Stimulated activated naive CD8-positive, alpha-beta T cell treated with anti-CD3 and anti-CD28 coated beads, Interleukin-15, Interleukin-2, amounts not matched to agents 100 ng/mL and 50 ng/mL, for 24 hours (primary cell): ENCODE data around the gene FAM174C.

ENCODE experiments used
- H3K27ac Mint-ChIP-seq: one replicate; pipeline ENCODE4 v1.8.0; 2021; ENCODE audit warnings: mild to moderate bottlenecking, mixed read lengths
- H3K27me3 Mint-ChIP-seq: one replicate; pipeline ENCODE4 v1.8.0; 2021; ENCODE audit warnings: mixed read lengths
- H3K36me3 Mint-ChIP-seq: one replicate; pipeline ENCODE4 v1.8.0; 2021; ENCODE audit warnings: low read depth, mixed read lengths
- H3K4me1 Mint-ChIP-seq: one replicate; pipeline ENCODE4 v1.8.0; 2021; ENCODE audit warnings: low read depth, mixed read lengths
- H3K4me3 Mint-ChIP-seq: one replicate; pipeline ENCODE4 v1.8.0; 2021; ENCODE audit warnings: mild to moderate bottlenecking, mixed read lengths
- H3K9me3 Mint-ChIP-seq: one replicate; pipeline ENCODE4 v1.8.0; 2021; ENCODE audit warnings: mixed read lengths

The FAM174C gene

DNA sequence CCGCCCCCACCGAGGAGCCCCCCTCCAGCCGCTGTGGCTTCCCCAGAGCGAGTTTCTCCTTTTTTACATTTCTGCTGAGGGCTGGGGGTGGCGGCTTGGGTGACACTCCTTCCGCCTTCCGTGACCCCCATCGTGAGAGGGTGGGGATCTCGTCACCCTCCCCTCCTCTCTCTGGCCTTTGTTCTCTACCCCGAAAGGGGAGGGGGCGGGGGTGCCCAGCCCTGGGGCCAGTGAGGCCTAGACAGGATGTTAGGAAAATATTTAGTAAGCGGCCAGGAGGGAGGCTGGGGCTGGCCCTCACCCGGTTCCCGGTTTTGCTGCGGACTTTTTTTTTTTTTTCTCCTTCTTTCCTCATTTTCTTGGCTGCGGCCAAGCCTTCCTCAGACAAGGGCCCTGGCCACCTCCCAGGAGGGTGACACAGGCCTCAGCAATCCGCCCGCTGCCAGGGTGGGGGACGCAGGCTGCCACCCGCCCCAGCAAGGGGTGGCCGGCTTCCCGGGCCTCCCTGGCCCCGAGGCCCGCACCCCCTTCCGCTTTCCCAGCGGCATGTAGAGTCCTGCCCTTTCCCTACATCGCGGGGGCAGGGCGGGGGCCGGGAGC lies 23.0 kb upstream of the FAM174C start:
- Mint-ChIP-seq H3K27me3 (no peaks in the 10 kb centered on the region), H3K4me1 (peaks cover 21% of the 10 kb centered on the region), H3K36me3 (peaks cover 32% of the 10 kb centered on the region), H3K27ac (peak overlapping the region; percentile 86), H3K9me3 (no peaks in the 10 kb centered on the region), H3K4me3 (peak overlapping the region; percentile 94)

DNA sequence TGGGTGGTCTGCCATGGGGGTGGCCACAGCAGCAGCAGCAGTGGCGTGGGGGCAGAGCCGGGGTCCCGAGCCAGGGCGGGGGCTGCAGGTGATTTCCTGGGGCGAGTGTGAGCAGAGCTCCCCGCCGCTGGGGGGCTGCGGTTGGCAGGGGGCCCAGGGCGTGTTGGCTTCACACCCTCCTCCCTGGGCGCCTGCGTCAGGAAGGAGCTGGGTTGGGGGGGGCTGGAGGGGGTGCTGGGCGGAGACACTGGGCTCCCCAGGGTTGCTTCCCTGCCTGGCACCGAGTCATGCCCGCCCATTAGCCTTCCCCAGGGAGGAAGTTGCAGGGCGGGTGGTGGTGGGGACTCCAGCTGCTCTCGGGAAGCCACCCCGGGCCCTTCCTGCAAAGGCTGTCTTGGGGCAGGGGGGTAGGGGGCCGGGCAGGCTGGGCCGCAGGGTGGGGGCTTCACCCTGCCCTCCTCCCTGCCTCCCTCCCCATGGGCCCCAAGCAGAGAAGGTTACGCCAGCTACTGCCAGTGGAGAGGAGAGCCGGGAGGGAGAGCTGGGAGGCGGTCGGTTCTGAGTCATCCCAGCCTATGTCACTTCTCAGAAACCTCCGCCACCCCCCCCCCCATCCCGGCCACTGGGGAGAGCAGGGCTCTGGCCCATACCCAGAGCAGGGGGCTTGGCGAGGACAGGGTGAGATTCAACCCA lies 22.4 kb upstream of the FAM174C start:
- H3K27ac Mint-ChIP-seq, result peak overlapping the region; percentile 87
- peaks cover 39% of the 10 kb centered on the region for H3K36me3 Mint-ChIP-seq
- peak overlapping the region; percentile 73 for H3K4me3 Mint-ChIP-seq
- H3K4me1 Mint-ChIP-seq, result peaks cover 28% of the 10 kb centered on the region
- H3K27me3 Mint-ChIP-seq, result no peaks in the 10 kb centered on the region
- no peaks in the 10 kb centered on the region for H3K9me3 Mint-ChIP-seq

DNA sequence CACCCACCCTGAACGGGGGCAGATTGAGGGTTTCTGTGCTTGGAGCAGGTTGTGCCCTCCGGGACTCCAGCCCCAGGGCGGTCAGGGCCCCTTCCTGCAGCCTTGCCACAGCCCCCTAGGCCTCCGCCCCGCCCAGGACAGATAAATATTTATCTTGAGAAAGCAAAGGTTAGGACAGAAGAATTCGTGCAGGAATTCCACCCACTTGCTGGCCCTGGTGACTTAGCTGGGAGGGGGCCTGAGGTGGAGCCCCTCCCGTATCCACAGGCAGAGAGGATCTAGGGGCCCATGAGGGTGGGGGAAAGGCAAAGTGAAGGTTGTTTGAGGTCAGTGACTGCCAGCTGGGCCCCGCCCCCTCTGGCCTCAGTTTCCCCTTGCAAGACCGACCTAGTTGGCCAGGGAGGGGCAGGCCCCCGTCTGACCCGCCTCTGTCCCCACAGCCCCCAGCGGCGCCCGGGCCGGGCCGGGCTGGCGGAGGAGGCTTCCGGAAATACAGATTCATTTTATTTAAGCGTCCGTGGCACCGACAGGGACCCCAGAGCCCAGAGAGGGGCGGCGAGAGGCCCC lies 21.7 kb upstream of the FAM174C start:
- H3K27ac Mint-ChIP-seq, result peak overlapping the region; percentile 87
- H3K4me3 Mint-ChIP-seq, result peak overlapping the region; percentile 73
- H3K36me3 Mint-ChIP-seq, result peaks cover 39% of the 10 kb centered on the region

DNA sequence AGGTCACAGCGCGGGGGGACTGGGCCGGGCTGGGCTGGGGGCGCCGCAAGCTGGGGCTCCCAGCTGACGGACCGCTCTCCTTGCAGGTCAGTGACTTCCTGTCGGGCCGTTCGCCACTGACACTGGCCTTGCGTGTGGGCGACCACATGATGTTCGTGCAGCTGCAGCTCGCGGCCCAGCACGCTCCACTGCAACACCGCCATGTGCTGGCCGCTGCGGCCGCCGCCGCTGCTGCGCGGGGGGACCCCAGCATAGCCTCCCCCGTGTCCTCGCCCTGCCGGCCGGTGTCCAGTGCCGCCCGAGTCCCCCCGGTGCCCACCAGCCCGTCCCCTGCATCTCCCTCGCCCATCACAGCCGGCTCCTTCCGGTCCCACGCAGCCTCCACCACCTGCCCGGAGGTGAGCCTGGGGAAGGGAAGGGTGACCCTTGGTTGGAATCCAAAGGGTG lies 21.2 kb upstream of the FAM174C start:
- Mint-ChIP-seq H3K9me3 (no peaks in the 10 kb centered on the region), H3K27ac (no peak overlapping the region), H3K36me3 (peaks cover 39% of the 10 kb centered on the region), H3K4me3 (peak overlapping the region; percentile 20), H3K27me3 (no peaks in the 10 kb centered on the region), H3K4me1 (peaks cover 39% of the 10 kb centered on the region)

More for the DNA sequence above, 21.7 kb upstream of the FAM174C start:
- H3K27me3 Mint-ChIP-seq, result no peaks in the 10 kb centered on the region
- H3K4me1 Mint-ChIP-seq, result peaks cover 34% of the 10 kb centered on the region
- no peaks in the 10 kb centered on the region for H3K9me3 Mint-ChIP-seq

DNA sequence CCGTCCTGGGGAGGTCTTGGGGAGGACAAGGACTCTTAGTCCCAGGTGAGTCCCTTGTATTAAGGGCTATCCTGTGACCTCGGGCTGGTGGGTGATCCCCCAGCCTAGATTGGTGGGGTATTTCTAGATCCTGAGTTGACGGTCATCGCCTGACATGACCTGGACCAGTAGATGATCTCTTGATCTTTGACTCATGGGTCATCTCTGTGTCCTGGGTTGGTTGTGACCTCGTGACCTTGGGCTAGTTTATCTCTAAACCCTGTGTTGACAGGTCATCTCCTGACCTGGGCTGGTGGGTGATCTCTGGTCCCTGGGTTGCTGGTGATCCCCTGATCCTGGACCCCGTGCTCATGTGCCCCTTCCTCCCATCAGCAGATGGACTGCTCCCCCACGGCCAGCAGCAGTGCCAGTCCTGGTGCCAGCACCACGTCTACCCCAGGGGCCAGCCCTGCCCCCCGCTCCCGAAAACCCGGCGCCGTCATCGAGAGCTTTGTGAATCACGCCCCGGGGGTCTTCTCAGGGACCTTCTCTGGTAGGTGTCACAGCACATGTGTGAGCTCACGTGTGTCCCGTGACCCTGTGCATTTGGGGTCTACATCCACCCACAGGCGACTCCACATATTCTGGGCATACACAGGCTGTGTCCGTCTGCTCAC lies 20.7 kb upstream of the FAM174C start:
- H3K4me1 Mint-ChIP-seq, result peaks cover 45% of the 10 kb centered on the region
- H3K9me3 Mint-ChIP-seq, result no peaks in the 10 kb centered on the region
- no peaks in the 10 kb centered on the region for H3K27me3 Mint-ChIP-seq
- peak overlapping the region; percentile 20 for H3K4me3 Mint-ChIP-seq
- H3K36me3 Mint-ChIP-seq, result peaks cover 39% of the 10 kb centered on the region
- H3K27ac Mint-ChIP-seq, result peak overlapping the region; percentile 85

DNA sequence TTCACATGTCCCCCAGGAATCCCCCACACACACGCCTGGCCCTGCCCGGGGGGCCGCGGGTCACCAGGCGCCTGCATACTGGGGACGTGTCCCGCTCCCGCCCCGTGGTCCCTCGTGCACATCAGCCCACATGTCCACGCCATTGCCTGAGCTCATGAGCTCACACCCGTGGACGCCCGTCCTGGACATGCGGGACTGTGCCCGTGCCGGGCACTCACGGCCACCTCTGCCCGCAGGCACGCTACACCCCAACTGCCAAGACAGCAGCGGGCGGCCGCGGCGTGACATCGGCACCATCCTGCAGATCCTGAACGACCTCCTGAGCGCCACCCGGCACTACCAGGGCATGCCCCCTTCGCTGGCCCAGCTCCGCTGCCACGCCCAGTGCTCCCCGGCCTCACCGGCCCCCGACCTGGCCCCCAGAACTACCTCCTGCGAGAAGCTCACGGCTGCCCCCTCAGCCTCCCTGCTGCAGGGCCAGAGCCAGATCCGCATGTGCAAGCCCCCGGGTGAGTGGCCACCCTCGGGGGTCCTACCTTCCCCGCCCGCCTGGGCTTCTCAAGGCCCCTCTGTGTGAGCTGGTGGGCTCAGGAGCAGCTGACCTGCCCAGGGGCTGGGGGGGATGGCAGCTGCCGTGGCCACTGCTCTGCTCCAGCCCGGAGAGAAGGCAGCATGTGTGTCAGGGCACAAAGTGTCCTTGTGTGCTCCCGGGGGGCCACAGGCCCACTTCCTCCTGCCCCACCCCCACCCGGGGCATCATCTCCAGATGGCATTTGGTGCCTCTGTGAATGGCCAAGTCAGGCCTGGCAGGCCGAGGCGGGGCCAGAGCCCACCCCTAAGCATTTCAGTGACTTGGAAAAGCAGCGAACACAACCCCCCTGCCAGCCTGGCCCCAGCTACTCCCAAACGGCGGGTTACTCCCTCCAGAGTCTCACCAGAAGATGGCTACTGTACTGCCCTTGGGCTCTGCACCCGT lies 19.9 kb upstream of the FAM174C start:
- Mint-ChIP-seq H3K4me3 (no peak overlapping the region), H3K27me3 (no peaks in the 10 kb centered on the region), H3K36me3 (peaks cover 39% of the 10 kb centered on the region), H3K4me1 (peaks cover 50% of the 10 kb centered on the region), H3K27ac (peak overlapping the region; percentile 85), H3K9me3 (no peaks in the 10 kb centered on the region)

DNA sequence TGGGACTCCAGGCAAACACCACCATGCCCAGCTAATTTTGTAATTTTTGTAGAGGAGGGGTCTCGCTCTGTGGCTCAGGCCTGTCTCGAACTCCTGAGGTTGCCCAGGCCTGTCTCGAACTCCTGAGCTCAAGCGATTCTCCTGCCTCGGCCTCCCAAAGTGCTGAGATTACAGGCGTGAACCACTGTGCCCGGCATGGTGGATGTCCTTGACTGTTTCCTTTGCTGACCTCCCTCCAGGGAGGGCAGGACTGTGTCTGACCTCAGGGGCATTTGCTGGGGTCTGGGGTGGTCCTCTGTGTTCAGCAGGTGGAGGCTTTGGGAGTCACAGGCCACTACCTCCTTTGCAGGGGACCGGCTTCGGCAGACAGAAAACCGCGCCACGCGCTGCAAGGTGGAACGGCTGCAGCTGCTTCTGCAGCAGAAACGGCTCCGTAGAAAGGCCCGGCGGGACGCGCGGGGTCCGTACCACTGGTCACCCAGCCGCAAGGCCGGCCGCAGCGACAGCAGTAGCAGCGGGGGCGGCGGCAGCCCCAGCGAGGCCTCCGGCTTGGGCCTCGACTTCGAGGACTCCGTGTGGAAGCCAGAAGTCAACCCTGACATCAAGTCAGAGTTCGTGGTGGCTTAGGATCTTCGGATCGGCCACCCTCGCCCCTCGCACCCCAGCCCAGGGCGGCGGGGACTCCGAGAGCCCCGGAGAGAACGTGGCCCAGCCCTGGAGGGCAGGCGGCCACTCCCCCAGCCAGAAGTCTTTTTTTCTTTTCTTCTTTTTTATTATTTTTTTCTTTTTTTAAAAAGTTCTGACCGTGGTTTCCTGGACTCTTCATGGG lies 18.5 kb upstream of the FAM174C start:
- Mint-ChIP-seq H3K9me3 (no peaks in the 10 kb centered on the region), H3K27ac (peak overlapping the region; percentile 93), H3K27me3 (no peaks in the 10 kb centered on the region), H3K4me1 (peaks cover 58% of the 10 kb centered on the region), H3K4me3 (peak overlapping the region; percentile 58), H3K36me3 (peaks cover 32% of the 10 kb centered on the region)

DNA sequence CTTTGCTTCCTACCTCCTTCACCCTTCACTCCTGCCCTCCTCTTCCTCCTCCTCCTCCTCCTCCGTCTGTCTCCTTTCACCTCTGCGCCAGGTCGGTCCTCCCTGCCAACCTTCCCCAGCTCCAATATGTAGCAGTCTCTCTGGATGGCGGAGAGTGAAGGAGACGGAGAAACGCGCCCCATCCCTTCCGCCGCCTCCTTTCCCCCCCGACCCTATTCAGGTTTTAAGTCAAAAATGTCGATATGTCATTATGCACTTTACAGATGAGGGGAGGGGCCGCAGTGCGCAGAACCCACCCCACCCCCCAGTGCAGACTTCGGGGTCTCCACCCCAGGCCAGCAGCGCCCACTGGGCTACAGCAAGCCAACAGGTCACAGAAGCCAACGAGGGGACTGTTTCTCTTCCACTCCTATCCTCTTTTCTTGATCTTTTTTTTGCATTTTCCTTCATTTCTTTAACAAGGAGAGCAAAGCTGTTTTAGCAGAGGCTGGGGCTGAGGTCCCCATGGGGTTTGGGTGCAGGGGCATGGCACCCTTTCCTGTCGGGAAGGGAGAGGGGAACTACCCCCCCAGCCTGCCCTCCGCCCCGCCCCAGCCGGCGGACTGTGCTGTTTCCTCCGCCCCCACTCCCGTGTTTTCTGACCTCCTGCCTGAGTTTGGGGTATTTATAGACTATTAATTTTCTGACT lies 17.7 kb upstream of the FAM174C start:
- Mint-ChIP-seq H3K36me3 (peaks cover 26% of the 10 kb centered on the region), H3K27me3 (no peaks in the 10 kb centered on the region), H3K27ac (peak overlapping the region; percentile 93)

DNA sequence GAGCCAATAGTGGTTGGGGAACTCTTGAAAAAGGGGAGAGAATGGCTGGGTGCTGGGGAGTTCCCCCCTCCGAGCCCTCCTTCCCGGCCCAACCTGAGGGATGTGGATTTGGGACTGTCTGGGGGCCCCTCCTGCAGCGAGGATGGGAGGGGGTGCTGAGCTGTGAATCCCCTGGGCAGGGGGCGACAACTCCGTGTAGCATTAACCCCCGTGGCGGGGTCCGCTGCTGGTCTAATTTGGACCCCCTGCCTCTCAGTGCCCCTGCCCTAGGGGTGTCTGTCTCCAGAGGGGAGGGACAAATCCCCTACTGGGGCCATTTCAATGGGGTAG lies 17.2 kb upstream of the FAM174C start:
- H3K9me3 Mint-ChIP-seq, result no peaks in the 10 kb centered on the region
- peaks cover 26% of the 10 kb centered on the region for H3K36me3 Mint-ChIP-seq
- H3K4me1 Mint-ChIP-seq, result peaks cover 66% of the 10 kb centered on the region
- H3K27me3 Mint-ChIP-seq, result no peaks in the 10 kb centered on the region
- peak overlapping the region; percentile 93 for H3K27ac Mint-ChIP-seq
- peak overlapping the region; percentile 58 for H3K4me3 Mint-ChIP-seq

More for the DNA sequence above, 17.7 kb upstream of the FAM174C start:
- Mint-ChIP-seq H3K9me3 (no peaks in the 10 kb centered on the region), H3K4me3 (peak overlapping the region; percentile 58), H3K4me1 (peaks cover 62% of the 10 kb centered on the region)

DNA sequence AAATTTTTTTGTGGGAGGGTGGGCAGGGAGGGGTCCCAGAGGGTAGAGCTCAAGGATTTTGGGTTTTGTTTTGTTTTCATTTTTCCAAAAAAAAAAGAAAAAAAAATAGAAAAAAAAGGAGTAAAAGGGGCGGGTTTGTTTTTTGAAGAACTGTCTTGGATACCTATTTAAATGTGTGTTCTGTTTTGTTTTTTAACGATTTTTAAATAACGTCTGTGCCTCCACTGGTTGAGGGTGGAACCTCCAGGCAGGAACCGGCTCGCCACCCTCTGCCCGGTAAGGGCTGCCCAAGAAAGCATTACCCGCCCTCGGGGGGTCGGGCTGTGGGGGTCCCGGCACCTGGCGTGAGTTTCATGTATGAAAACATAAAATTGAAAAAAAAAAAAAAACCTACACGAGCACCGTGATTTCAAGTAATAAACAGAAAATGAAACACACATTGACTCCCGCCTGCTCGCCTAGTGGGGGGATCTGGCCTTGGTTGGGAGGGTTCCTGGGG lies 16.6 kb upstream of the FAM174C start:
- Mint-ChIP-seq H3K4me3 (peak overlapping the region; percentile 85), H3K27ac (peak overlapping the region; percentile 93), H3K9me3 (no peaks in the 10 kb centered on the region), H3K4me1 (peaks cover 65% of the 10 kb centered on the region), H3K36me3 (peaks cover 25% of the 10 kb centered on the region), H3K27me3 (no peaks in the 10 kb centered on the region)

DNA sequence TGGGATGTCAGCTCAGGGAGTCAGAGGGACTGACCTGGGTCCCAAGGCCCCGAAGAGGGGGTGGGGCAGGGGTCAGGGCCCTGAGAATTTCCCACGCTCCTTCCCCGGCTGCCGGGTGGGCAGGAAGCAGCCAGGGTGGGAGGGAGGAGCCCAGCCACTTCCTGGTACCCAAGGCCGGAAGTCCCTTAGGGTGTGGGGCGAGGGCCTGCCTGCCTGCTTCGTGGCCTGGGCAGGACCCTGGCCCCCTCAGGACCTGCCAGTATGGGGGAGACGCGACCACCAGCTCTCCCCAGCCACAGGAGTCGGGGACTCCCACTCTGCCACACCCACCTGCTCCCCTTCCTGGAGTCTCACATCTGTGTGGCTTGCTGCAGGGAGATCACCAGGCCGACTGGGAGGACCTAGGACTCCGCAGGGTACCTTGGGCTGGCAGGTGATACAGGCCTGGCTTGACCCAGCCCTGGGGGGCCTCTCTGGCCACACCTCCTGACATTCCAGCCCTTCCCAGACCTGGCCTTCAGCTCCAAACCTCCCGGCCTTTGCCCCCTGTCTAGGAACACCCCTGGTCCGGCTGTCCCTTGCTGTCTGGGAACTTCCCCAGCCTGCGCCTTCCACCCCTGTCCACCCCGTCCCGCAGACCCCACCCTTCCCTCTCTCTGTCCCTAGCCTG lies 16.0 kb upstream of the FAM174C start:
- H3K27me3 Mint-ChIP-seq, result no peaks in the 10 kb centered on the region
- H3K4me3 Mint-ChIP-seq, result peak overlapping the region; percentile 85
- H3K9me3 Mint-ChIP-seq, result no peaks in the 10 kb centered on the region
- H3K36me3 Mint-ChIP-seq, result peaks cover 25% of the 10 kb centered on the region
- peaks cover 70% of the 10 kb centered on the region for H3K4me1 Mint-ChIP-seq
- peak overlapping the region; percentile 93 for H3K27ac Mint-ChIP-seq

DNA sequence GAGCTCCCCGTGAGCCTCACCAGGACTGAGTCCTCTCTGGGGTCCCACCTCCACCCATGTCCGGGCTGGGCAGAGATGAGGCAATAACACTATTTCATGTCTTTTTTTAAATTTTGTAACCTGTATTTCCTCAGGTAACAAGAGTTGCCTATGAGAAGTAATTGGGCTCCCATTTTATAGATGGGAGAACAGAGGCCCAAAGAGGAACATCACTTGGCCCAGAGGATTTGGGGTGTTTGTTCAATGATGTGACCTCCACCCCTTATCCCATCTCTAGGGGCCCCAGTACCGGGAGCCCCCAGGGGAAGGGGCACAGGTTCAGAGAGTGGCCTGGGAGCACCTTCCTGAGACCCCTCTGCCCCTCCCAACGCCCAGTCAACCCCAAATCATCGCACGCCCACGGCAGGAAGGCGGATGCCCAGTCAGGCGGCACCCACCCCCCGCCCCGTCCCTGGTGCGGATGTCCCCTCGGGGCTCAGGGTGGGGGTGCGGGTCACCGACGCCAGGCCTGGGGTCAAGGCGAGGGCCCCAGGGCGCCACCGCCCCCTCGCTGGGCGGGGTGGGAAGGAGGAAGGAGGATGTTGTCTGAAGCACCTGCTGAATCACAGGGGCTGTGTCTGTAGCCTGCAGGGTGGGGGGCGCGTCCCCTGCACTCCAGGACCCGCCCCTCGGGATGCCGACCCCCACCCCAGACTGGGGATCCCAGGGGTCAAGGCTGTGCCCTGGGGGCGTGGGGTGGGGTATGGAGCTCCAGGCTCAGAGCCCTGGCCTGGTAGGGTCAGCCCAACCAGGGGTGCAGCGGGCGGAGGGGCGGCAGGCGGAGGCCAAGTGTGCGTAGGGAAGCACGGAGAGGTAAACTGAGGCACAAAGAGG lies 15.2 kb upstream of the FAM174C start:
- H3K4me3 Mint-ChIP-seq, result peak overlapping the region; percentile 85
- H3K36me3 Mint-ChIP-seq, result peaks cover 18% of the 10 kb centered on the region
- H3K4me1 Mint-ChIP-seq, result peaks cover 68% of the 10 kb centered on the region
- peak overlapping the region; percentile 93 for H3K27ac Mint-ChIP-seq
- no peaks in the 10 kb centered on the region for H3K9me3 Mint-ChIP-seq
- no peaks in the 10 kb centered on the region for H3K27me3 Mint-ChIP-seq
